HFFc6 (cell line): Measurements from ENCODE around the gene PCCA. TPM values are rescaled to one million over a fixed set of nuclear protein-coding genes. Genes with fewer than 3 reads are reported as not detected.
A peak's percentile ranks its signal among the peaks of the same experiment; 100 is the strongest.
"Not testable (repeated sequence)": the region's sequence is repeated elsewhere in the genome, so short reads cannot be mapped to it uniquely, and the experiment has no call there.

Experiments used
- DNase-seq: peaks from one replicate; pipeline ENCODE4 v3.0.0-alpha.2; 2018
- H3K27ac Mint-ChIP-seq: 2 replicates; pipeline ENCODE4 v1.8.0; 2020; ENCODE audit warnings: mild to moderate bottlenecking, mixed read lengths
- H3K27me3 Mint-ChIP-seq: 2 replicates; pipeline ENCODE4 v1.8.0; 2021; ENCODE audit warnings: mild to moderate bottlenecking, moderate library complexity, mixed read lengths; ENCODE audit not compliant: insufficient read depth
- H3K36me3 Mint-ChIP-seq: 2 replicates; pipeline ENCODE4 v1.8.0; 2021; ENCODE audit warnings: low read depth, mixed read lengths
- H3K4me1 Mint-ChIP-seq: 2 replicates; pipeline ENCODE4 v1.8.0; 2020; ENCODE audit warnings: low read depth, mixed read lengths
- H3K4me3 Mint-ChIP-seq: 2 replicates; pipeline ENCODE4 v1.8.0; 2020; ENCODE audit warnings: mild to moderate bottlenecking, moderate library complexity, mixed read lengths
- H3K9me3 Mint-ChIP-seq: 2 replicates; pipeline ENCODE4 v1.8.0; 2020; ENCODE audit warnings: mild to moderate bottlenecking, mixed read lengths
- total RNA-seq, 6 experiments: library from RNA; stranded (reverse); fragmentation: NEBNext Ultra II Directional; extraction: Animal tissue kit (Norgen Biotek cat#: 25700); gene quantifications; 2 replicates in 1 of 6; 3 replicates in 5 of 6; pipeline ENCODE4 v1.2.3, GENCODE V29; 2021
- TF ChIP-seq, protein P1 (sequence below): fragments of 200-600 bp; sonication (generic); IDR thresholded peaks from 2 replicates; pipeline ENCODE4 v1.5.0; 2021; ENCODE audit warnings: antibody characterized with exemption, mild to moderate bottlenecking

Gene PCCA
- total RNA-seq, 6 experiments from 2014 or later: 12.9 to 16.9 (median 14.7) TPM

DNA sequence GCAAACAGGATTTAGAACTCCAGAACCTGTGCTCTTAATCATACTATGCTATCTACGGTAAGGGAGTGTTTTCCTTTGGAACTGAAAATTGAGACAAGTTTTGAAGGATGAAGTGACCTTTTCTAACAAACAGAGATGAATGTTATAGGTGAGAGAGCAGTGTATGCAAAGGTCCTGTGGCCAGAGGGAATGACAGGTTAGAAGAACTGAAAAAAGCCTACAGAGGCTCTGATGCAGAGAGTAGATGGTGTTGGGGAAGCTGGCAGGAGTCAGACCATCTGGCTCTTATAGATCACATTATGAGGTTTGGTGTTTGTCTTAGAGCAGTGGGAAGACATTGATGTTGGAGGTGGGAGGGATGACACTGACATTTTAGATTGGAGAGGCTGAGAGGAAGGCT, 2.0 kb downstream of the PCCA start:
- H3K27me3 Mint-ChIP-seq: peaks cover 1% of the 10 kb centered on the region; the same call in 1 of the 2 replicates
- no peaks in the 10 kb centered on the region; the same call in 1 of the 2 replicates for H3K9me3 Mint-ChIP-seq
- H3K4me3 Mint-ChIP-seq: peak overlapping the region; percentile 94; the same call in 1 of the 2 replicates
- TF ChIP-seq, protein P1, sequence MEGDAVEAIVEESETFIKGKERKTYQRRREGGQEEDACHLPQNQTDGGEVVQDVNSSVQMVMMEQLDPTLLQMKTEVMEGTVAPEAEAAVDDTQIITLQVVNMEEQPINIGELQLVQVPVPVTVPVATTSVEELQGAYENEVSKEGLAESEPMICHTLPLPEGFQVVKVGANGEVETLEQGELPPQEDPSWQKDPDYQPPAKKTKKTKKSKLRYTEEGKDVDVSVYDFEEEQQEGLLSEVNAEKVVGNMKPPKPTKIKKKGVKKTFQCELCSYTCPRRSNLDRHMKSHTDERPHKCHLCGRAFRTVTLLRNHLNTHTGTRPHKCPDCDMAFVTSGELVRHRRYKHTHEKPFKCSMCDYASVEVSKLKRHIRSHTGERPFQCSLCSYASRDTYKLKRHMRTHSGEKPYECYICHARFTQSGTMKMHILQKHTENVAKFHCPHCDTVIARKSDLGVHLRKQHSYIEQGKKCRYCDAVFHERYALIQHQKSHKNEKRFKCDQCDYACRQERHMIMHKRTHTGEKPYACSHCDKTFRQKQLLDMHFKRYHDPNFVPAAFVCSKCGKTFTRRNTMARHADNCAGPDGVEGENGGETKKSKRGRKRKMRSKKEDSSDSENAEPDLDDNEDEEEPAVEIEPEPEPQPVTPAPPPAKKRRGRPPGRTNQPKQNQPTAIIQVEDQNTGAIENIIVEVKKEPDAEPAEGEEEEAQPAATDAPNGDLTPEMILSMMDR: no peak
- no peak overlapping the region for H3K27ac Mint-ChIP-seq
- no peak for DNase-seq
- peaks cover 46% of the 10 kb centered on the region for H3K4me1 Mint-ChIP-seq
- peaks cover 14% of the 10 kb centered on the region for H3K36me3 Mint-ChIP-seq

- TF ChIP-seq, protein P1: no peak
- H3K4me3 Mint-ChIP-seq: peak overlapping the region; percentile 94; the same call in 1 of the 2 replicates
Measured at GRCh38 chr13:100091391-100091790, 2.5 kb downstream of the PCCA start.

DNA sequence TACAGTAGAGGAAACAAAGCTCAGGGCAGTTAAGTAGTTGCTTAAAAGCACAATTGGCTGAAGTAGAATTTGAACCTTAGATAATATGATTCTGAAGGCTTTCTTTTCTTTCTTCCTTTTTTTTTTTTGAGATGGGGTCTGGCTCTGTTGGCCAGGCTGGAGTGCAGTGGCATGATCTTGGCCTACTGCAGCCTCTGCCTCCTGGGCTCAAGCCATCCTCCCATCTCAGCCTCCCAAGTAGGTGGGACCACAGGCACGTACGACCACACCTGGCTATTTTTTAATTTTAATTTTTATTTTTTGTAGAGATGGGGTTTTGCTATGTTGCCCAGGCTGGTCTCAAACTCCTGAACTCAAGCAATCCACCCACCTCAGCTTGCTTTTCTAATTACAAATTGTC, 3.4 kb downstream of the PCCA start:
- DNase-seq, H3K27me3 Mint-ChIP-seq, H3K4me3 Mint-ChIP-seq: not testable (repeated sequence)

More at GRCh38 chr13:100091391-100091790, 2.5 kb downstream of the PCCA start:
- no peak for DNase-seq
- H3K9me3 Mint-ChIP-seq: no peaks in the 10 kb centered on the region; the same call in 1 of the 2 replicates
- H3K27me3 Mint-ChIP-seq: peaks cover 1% of the 10 kb centered on the region; the same call in 1 of the 2 replicates
- peaks cover 46% of the 10 kb centered on the region for H3K4me1 Mint-ChIP-seq
- H3K27ac Mint-ChIP-seq: no peak overlapping the region
- peaks cover 17% of the 10 kb centered on the region for H3K36me3 Mint-ChIP-seq

DNA sequence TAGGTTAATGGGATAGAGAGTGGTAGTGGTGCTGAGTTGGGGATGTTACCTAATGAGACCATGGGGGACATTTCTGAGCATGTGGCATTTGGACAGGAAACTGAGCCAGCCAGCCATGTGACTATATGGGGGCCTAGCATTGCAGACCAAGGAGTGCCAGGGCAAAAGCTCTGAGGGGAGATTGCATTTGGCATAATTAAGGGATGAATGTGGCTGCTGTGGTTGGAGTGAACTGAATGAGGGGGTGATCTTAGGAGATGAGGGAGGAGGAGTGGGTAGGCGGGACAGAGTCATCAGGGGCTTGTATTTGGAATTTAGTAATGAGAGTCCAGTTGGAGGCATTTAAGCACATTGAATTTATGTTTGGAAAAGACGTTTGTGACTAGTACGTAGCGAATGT, 6.6 kb downstream of the PCCA start:
- no peaks in the 10 kb centered on the region; the same call in 1 of the 2 replicates for H3K9me3 Mint-ChIP-seq
- no peak overlapping the region for H3K4me3 Mint-ChIP-seq
- TF ChIP-seq, protein P1: no peak
- H3K36me3 Mint-ChIP-seq: peaks cover 26% of the 10 kb centered on the region
- no peaks in the 10 kb centered on the region for H3K27me3 Mint-ChIP-seq
- H3K4me1 Mint-ChIP-seq: peaks cover 47% of the 10 kb centered on the region
- DNase-seq: no peak
- H3K27ac Mint-ChIP-seq: no peak overlapping the region

More for the DNA sequence above, 3.4 kb downstream of the PCCA start:
- not testable (repeated sequence) for H3K9me3 Mint-ChIP-seq, H3K27ac Mint-ChIP-seq
- Mint-ChIP-seq H3K36me3 (peaks cover 26% of the 10 kb centered on the region), H3K4me1 (peaks cover 40% of the 10 kb centered on the region)

- H3K4me1 Mint-ChIP-seq: peaks cover 46% of the 10 kb centered on the region
- no peak overlapping the region; the same call in 1 of the 2 replicates for H3K27ac Mint-ChIP-seq
- no peaks in the 10 kb centered on the region; the same call in 1 of the 2 replicates for H3K9me3 Mint-ChIP-seq
- H3K36me3 Mint-ChIP-seq: peaks cover 26% of the 10 kb centered on the region
- H3K4me3 Mint-ChIP-seq: no peak overlapping the region
- TF ChIP-seq, protein P1: no peak
- no peaks in the 10 kb centered on the region for H3K27me3 Mint-ChIP-seq
- no peak for DNase-seq
Measured at GRCh38 chr13:100096526-100096925, 7.6 kb downstream of the PCCA start.

- Mint-ChIP-seq H3K4me1 (peaks cover 54% of the 10 kb centered on the region), H3K4me3 (no peak overlapping the region), H3K36me3 (peaks cover 30% of the 10 kb centered on the region), H3K9me3 (no peaks in the 10 kb centered on the region; the same call in 1 of the 2 replicates), H3K27ac (no peak overlapping the region), H3K27me3 (no peaks in the 10 kb centered on the region)
- TF ChIP-seq, protein P1: no peak
- DNase-seq: no peak
Measured at GRCh38 chr13:100097821-100098220, 8.9 kb downstream of the PCCA start.
